Peyer's patch (tissue), 4 donors: Measurements from ENCODE around the gene TMEM163. TPM values are rescaled to one million over a fixed set of nuclear protein-coding genes. Genes with fewer than 3 reads are reported as not detected.
A peak's percentile ranks its signal among the peaks of the same experiment; 100 is the strongest.
"Not testable (repeated sequence)": the region's sequence is repeated elsewhere in the genome, so short reads cannot be mapped to it uniquely, and the experiment has no call there.

ENCODE experiments used
- DNase-seq, 3 donors: peaks; one replicate each; pipeline ENCODE4 v3.0.0-alpha.2; 2017 to 2019
- H3K27ac ChIP-seq, 4 donors: fragments of 200-600 bp; sonication (generic); one replicate each; pipeline ENCODE4 v1.5.1; 2016 to 2019
- H3K27me3 ChIP-seq, 2 donors: fragments of 200-600 bp; sonication (generic); one replicate each; pipeline ENCODE4 v1.5.1; 2019
- H3K36me3 ChIP-seq, 3 donors: fragments of 200-600 bp; sonication (generic); one replicate each; pipeline ENCODE4 v1.5.1; 2016 to 2019
- H3K4me1 ChIP-seq, 4 donors: fragments of 200-600 bp; sonication (generic); one replicate each; pipeline ENCODE4 v1.5.1; 2016 to 2019
- H3K4me3 ChIP-seq, 4 donors: fragments of 200-600 bp; sonication (generic); 1 replicate in 3 of 4; 2 replicates in 1 of 4; pipeline ENCODE4 v1.5.1; 2016 to 2019; ENCODE audit warnings: mild to moderate bottlenecking in 1 of 4
- H3K9me3 ChIP-seq, 4 donors: fragments of 200-600 bp; sonication (generic); one replicate each; pipeline ENCODE4 v1.5.1; 2016 to 2019; ENCODE audit warnings: mild to moderate bottlenecking in 1 of 4
- POLR2A ChIP-seq, 2 donors: fragments of 450-650 bp; IDR thresholded peaks; one replicate each; pipeline ENCODE4 v1.5.1; 2017; ENCODE audit warnings: antibody characterized with exemption in 2 of 2, mild to moderate bottlenecking in 2 of 2, moderate library complexity in 2 of 2
- total RNA-seq, 4 donors: library from RNA; depleted of rRNA; stranded (reverse); fragments of >200 nt; gene quantifications; one replicate each; pipeline ENCODE4 v1.1.0, GENCODE V29; 2016
- TF ChIP-seq, protein P1 (sequence below), 6 experiments: fragments of 450-650 bp in 4 of 6; fragments of 200-600 bp in 2 of 6; sonication (generic) in 1 of 6; IDR thresholded peaks; one replicate each; pipeline ENCODE4 v1.5.1; 2017 to 2019; ENCODE audit warnings: antibody characterized with exemption in 6 of 6, mild to moderate bottlenecking in 3 of 6, moderate library complexity in 1 of 6

The TMEM163 gene
- total RNA-seq, 4 donors from 2014 or later = 1.7 TPM; not detected in 3

DNA sequence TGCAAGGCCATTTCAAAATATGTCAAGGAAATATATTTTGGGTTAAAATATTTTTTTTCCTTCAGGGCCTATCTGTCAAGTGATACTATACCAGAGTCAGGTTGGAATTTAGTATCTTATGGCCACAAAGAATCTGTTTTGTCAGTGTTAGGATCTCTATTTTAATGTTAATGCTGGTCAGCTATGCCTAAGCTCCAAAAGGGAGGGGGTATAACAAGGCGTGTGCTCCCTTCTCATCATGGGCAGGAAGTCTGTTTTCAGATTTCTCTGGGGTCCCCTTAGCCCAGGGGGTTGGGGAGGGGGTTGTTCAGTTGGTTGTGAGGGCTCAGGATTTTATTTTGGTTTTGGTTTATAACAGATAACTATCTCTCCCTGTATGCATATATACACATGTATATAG lies 126.4 kb downstream of the TMEM163 start:
- TF ChIP-seq, protein P1, sequence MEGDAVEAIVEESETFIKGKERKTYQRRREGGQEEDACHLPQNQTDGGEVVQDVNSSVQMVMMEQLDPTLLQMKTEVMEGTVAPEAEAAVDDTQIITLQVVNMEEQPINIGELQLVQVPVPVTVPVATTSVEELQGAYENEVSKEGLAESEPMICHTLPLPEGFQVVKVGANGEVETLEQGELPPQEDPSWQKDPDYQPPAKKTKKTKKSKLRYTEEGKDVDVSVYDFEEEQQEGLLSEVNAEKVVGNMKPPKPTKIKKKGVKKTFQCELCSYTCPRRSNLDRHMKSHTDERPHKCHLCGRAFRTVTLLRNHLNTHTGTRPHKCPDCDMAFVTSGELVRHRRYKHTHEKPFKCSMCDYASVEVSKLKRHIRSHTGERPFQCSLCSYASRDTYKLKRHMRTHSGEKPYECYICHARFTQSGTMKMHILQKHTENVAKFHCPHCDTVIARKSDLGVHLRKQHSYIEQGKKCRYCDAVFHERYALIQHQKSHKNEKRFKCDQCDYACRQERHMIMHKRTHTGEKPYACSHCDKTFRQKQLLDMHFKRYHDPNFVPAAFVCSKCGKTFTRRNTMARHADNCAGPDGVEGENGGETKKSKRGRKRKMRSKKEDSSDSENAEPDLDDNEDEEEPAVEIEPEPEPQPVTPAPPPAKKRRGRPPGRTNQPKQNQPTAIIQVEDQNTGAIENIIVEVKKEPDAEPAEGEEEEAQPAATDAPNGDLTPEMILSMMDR (IDR thresholded peaks at IDR 0.05) = no peak
- no peak for TF ChIP-seq POLR2A (IDR thresholded peaks at IDR 0.05)
- DNase-seq = no peak
- no peak overlapping the region for H3K4me3 ChIP-seq
- H3K9me3 ChIP-seq = peaks cover 0 to 13% (median 3%) of the 10 kb centered on the region in 4 donors
- no peak overlapping the region for H3K27ac ChIP-seq
- H3K36me3 ChIP-seq = no peaks in the 10 kb centered on the region
- H3K4me1 ChIP-seq = no peaks in the 10 kb centered on the region
- H3K27me3 ChIP-seq = no peaks in the 10 kb centered on the region

DNA sequence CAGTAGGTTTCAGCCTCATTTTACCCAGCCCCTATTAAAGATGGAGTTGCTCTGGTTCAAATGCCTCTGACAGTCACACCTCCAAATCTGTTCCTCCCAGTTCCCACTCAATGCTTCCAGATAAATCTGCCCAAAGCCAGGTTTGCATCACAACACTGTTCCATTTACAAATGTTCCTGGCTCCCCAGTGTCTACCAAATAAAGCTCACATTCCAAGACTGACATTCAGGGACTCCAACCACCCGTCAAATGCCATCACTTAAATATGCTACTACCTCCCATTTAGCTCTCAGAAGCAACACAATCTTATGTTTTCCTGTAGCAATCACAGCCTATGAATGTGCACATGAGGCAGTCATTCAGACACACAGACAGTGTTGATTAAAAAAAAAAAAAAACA lies 127.3 kb downstream of the TMEM163 start:
- peaks cover 0 to 13% (median 3%) of the 10 kb centered on the region in 4 donors for H3K9me3 ChIP-seq
- H3K4me1 ChIP-seq = no peaks in the 10 kb centered on the region
- H3K4me3 ChIP-seq = no peak overlapping the region
- no peak for DNase-seq
- TF ChIP-seq, protein P1 (IDR thresholded peaks at IDR 0.05) = no peak
- no peak for TF ChIP-seq POLR2A (IDR thresholded peaks at IDR 0.05)
- H3K27me3 ChIP-seq = no peaks in the 10 kb centered on the region
- H3K27ac ChIP-seq = no peak overlapping the region
- H3K36me3 ChIP-seq = no peaks in the 10 kb centered on the region

DNA sequence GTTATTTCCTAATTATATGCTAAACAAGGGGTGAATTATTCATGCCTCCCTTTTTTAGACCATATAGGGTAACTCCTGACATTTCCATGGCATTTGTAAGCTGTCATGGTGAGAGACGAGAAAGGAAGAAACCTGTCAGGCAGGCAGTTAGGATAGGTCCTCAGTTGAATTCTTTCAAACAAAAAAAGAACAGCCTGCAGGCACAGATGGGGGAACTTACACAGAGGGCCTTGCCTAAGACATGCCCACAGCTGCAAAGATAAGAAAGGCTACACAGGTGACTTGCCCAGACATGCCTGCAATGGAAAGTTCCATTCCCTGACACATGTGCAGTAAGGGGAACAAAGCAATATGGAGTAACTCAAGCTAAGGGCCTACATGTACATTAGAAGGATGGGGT lies 128.1 kb downstream of the TMEM163 start:
- Histone ChIP-seq H3K36me3 (no peaks in the 10 kb centered on the region), H3K4me1 (no peaks in the 10 kb centered on the region), H3K27me3 (no peaks in the 10 kb centered on the region), H3K9me3 (peaks cover 0 to 13% (median 3%) of the 10 kb centered on the region in 4 donors), H3K4me3 (no peak overlapping the region), H3K27ac (no peak overlapping the region)
- no peak for TF ChIP-seq POLR2A (IDR thresholded peaks at IDR 0.05)
- TF ChIP-seq, protein P1 (IDR thresholded peaks at IDR 0.05) = no peak
- DNase-seq = no peak

DNA sequence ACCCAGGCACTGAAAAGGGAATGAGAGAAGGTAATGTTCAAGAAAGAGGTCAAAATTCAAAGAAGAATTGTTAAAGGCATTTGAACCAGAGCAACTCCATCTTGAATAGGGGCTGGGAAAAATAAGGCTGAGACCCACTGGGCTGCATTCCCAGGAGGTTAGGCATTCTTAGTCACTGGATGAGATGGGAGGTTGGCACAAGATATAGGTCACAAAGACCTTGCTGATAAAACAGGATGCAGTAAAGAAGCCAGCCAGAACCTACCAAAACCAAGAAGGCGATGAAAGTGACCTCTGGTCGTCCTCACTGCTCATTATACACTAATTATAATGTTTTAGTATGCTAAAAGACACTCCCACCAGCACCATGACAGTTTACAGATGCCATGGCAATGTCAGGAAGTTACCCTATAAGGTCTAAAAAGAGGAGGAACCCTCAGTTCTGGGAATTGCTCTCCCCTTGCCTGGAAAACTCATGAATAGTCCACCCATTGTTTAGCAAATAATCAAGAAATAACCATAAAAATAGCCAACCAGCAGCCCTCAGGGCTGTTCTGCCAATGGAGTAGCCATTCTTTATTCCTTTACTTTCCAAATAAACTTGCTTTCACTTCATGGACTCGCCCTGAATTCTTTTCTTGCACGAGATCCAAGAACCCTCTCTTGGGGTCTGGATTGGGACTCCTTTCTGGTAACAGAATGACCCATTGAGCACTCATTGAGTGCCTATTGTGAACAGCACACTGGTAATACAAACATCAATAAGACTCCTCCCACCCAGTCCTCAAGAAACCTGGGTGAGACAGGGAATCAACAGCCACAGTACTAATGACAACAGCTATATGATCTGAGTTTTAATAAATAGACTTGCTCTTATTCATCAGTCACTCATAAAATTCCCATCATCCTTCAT lies 129.4 kb downstream of the TMEM163 start:
- not testable (repeated sequence) for H3K27ac ChIP-seq, DNase-seq, H3K27me3 ChIP-seq, H3K36me3 ChIP-seq, H3K4me3 ChIP-seq, H3K4me1 ChIP-seq
- H3K9me3 ChIP-seq = peaks cover 0 to 13% (median 3%) of the 10 kb centered on the region in 4 donors

DNA sequence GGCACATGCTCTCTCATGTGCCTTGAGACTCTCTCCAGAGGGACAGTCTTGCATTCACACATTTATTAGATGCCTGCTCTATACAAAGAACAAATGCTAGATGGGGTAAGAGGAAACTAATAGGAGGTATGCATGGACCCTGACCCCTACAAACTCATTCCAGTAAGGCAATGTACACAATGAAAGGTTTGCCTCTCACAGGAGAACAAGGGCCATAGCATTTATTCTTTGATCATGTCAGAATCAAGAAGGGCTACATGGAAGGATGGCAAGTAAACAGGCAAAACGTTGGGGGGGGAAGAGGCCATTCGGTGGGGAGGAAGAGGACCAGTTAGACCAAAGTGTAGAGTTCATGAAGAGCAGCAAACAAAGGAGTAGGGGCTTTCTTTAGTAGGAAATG lies 130.2 kb downstream of the TMEM163 start:
- Histone ChIP-seq H3K4me1 (no peaks in the 10 kb centered on the region), H3K36me3 (no peaks in the 10 kb centered on the region), H3K4me3 (no peak overlapping the region), H3K9me3 (peaks cover 0 to 13% (median 3%) of the 10 kb centered on the region in 4 donors), H3K27me3 (no peaks in the 10 kb centered on the region), H3K27ac (no peak overlapping the region)
- TF ChIP-seq, protein P1 (IDR thresholded peaks at IDR 0.05) = no peak
- TF ChIP-seq POLR2A (IDR thresholded peaks at IDR 0.05) = no peak
- DNase-seq = no peak

DNA sequence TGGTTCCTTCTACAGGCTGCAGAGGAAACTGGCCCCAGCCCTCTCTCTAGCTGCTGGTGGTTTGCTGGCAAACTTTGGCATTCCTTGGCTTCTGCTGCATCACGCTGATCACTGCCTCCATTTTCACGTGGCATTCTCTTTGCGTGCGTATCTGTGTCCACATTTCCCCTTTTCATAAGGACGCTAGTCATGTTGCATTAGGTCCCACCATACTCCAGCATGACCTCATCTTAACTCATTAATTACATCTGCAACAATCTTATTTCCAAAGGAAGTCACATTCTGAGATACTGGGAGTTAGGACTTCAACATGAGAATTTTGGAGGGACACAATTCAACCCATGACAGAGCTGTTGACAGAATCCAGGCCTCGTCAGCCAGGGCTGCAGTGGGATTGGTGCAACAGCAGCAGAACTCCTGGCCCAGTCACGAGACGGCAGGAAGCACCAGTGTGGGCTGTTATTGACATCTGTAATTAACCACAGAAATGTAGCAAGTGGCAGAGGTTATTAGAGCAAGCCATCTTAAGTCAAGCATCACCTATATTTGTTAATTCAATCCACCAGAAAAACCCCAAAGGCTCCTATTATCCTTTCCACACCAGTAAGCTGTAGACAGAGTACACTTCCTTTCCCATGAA lies 132.4 kb downstream of the TMEM163 start:
- DNase-seq = peak in 2 of 3 donors; percentile 48 to 65
- Histone ChIP-seq H3K27me3 (no peaks in the 10 kb centered on the region), H3K36me3 (no peaks in the 10 kb centered on the region), H3K9me3 (peaks cover 0 to 13% (median 3%) of the 10 kb centered on the region in 4 donors), H3K4me1 (no peaks in the 10 kb centered on the region), H3K27ac (no peak overlapping the region), H3K4me3 (no peak overlapping the region)
- TF ChIP-seq, protein P1 (IDR thresholded peaks at IDR 0.05) = no peak
- no peak for TF ChIP-seq POLR2A (IDR thresholded peaks at IDR 0.05)
